Globus pallidus (tissue), 1 donor: ENCODE results near the gene ATP1B1.

Source experiments
- DNase-seq: peaks from one replicate; pipeline ENCODE4 v3.0.0-alpha.2; 2015; ENCODE audit warnings: low spot score

ATP1B1 gene

GRCh38 chr1:169094897-169095569 lies 11.5 kb upstream of the ATP1B1 start:
- no peak for DNase-seq

GRCh38 chr1:169098380-169098779 lies 8.1 kb upstream of the ATP1B1 start:
- DNase-seq = no peak

GRCh38 chr1:169099561-169099960 lies 6.9 kb upstream of the ATP1B1 start:
- DNase-seq = no peak

GRCh38 chr1:169100208-169100607 lies 6.3 kb upstream of the ATP1B1 start:
- no peak for DNase-seq

- DNase-seq = no peak
Observed at GRCh38 chr1:169100651-169101088, 5.8 kb upstream of the ATP1B1 start.

- peak; percentile 83 for DNase-seq
Observed at GRCh38 chr1:169102567-169102966, 3.9 kb upstream of the ATP1B1 start.

- DNase-seq = no peak
Observed at GRCh38 chr1:169103002-169103401, 3.5 kb upstream of the ATP1B1 start.

GRCh38 chr1:169103480-169103893 lies 3.0 kb upstream of the ATP1B1 start:
- no peak for DNase-seq

GRCh38 chr1:169105087-169105433 lies 1.4 kb upstream of the ATP1B1 start:
- peak; percentile 62 for DNase-seq

GRCh38 chr1:169105434-169106094 lies 926 bp upstream of the ATP1B1 start:
- DNase-seq = peak; percentile 90

- DNase-seq = no peak
Observed at GRCh38 chr1:169106921-169107602, 572 bp downstream of the ATP1B1 start.

GRCh38 chr1:169107603-169108208 lies 1.2 kb downstream of the ATP1B1 start:
- DNase-seq = no peak

GRCh38 chr1:169108223-169108622 lies 1.7 kb downstream of the ATP1B1 start:
- no peak for DNase-seq

GRCh38 chr1:169108863-169109560 lies 2.5 kb downstream of the ATP1B1 start:
- peak; percentile 83 for DNase-seq

- DNase-seq = peak; percentile 83
Observed at GRCh38 chr1:169109561-169110134, 3.2 kb downstream of the ATP1B1 start.

GRCh38 chr1:169110236-169110635 lies 3.7 kb downstream of the ATP1B1 start:
- peak; percentile 73 for DNase-seq

GRCh38 chr1:169110689-169111447 lies 4.4 kb downstream of the ATP1B1 start:
- no peak for DNase-seq

GRCh38 chr1:169111472-169111871 lies 5.0 kb downstream of the ATP1B1 start:
- no peak for DNase-seq

- DNase-seq = no peak
Observed at GRCh38 chr1:169112241-169112640, 5.8 kb downstream of the ATP1B1 start.

- DNase-seq = no peak
Observed at GRCh38 chr1:169113613-169114119, 7.2 kb downstream of the ATP1B1 start.
